Fibroblast of lung (primary cell): Measurements from ENCODE around the gene CBX1.

Experiments used
- CTCF ChIP-seq, 2 donors: IDR thresholded peaks in 1 of 2; conservative IDR thresholded peaks in 1 of 2; 1 replicate in 1 of 2; 2 replicates in 1 of 2; pipeline ENCODE4 v1.5.1; 2011 to 2012; ENCODE audit warnings: low read length in 2 of 2, control low read depth in 1 of 2, inconsistent platforms in 1 of 2, low read depth in 1 of 2, mild to moderate bottlenecking in 1 of 2
- EZH2 ChIP-seq: IDR thresholded peaks from 2 replicates; pipeline ENCODE4 v1.5.1; 2012; ENCODE audit warnings: low read length, control low read depth, mild to moderate bottlenecking; ENCODE audit errors: missing control alignments

GRCh38 chr17:48055531-48056245 is 45.6 kb downstream of the CBX1 start:
- TF ChIP-seq CTCF (conservative IDR thresholded peaks at IDR 0.05 in 1 of 2, IDR thresholded peaks at IDR 0.05 in 1 of 2; ENCODE audit: low read depth in 1 of 2, low read length in 2 of 2): no peak
- no peak for TF ChIP-seq EZH2
